ENCODE data around the gene MRPL23. TPM values are rescaled to one million over a fixed set of nuclear protein-coding genes. Genes with fewer than 3 reads are reported as not detected.

Gene MRPL23
- total and polyA plus RNA-seq, 2 of the 8 experiments (the other 6 are each of a cell fraction or from before 2014, with no cell fraction given) = 86.4 to 244 TPM

DNA sequence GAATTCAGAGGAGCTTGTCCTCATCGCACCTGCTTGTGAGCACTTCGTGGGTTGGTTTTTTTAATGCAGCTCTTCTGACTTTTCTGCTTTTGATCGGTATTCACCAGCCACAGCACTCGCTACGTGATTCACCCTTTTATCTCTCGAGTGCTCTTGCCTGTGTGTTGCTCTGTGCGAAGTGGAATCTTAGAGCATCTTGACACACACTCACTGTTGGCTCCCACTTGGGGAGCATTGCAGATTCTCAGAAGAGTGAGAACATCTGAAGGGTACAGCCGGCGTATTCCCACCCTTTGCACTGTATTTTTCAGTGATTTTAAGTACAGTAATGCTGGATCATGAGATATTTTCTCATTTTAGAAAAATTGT, 16.7 kb upstream of the MRPL23 start:
- Histone ChIP-seq H3K4me3 (ENCODE audit: extremely low read depth in 1 of 4, insufficient read depth in 2 of 4, low read depth in 3 of 4, low read length in 4 of 4) (no peak overlapping the region), H2BK120ac (replicated peaks; ENCODE audit: low read depth, low read length) (no peak overlapping the region), H3K4me2 (ENCODE audit: insufficient read depth in 1 of 2, low read depth in 2 of 2, low read length in 2 of 2) (no peak overlapping the region), H3K79me1 (ENCODE audit: low read depth, low read length) (no peaks in the 10 kb centered on the region), H4K8ac (ENCODE audit: extremely low read depth, insufficient read depth, low read length) (no peak overlapping the region), H3K9ac (replicated peaks in 1 of 4; ENCODE audit: extremely low read depth in 1 of 4, low read depth in 3 of 4, low read length in 3 of 4) (no peak overlapping the region), H3K9me3 (ENCODE audit: insufficient read depth in 2 of 2, low read depth in 1 of 2, low read length in 1 of 2) (no peaks in the 10 kb centered on the region), H3K18ac (ENCODE audit: extremely low read depth, low read length) (no peak overlapping the region), H2BK20ac (ENCODE audit: low read length) (no peak overlapping the region), H2AK5ac (ENCODE audit: low read depth, low read length) (no peak overlapping the region), H3K27ac (ENCODE audit: low read depth, low read length) (no peak overlapping the region), H3K56ac (replicated peaks; ENCODE audit: insufficient read length, low read depth, low read length) (no peak overlapping the region), H3K27me3 (replicated peaks in 1 of 4; ENCODE audit: control insufficient read depth in 3 of 4, extremely low read depth in 1 of 4, insufficient read depth in 3 of 4, low read length in 3 of 4) (no peaks in the 10 kb centered on the region), H4K20me1 (replicated peaks in 1 of 2; ENCODE audit: control insufficient read depth in 1 of 2, insufficient read depth in 2 of 2, low read length in 2 of 2) (no peaks in the 10 kb centered on the region), H2BK5ac (ENCODE audit: low read depth, low read length) (no peak overlapping the region), H2BK15ac (ENCODE audit: low read length) (no peak overlapping the region), H3K4me1 (replicated peaks in 1 of 4; ENCODE audit: control insufficient read depth in 3 of 4, insufficient read depth in 4 of 4, low read length in 3 of 4) (peaks cover 0 to 3% (median 0%) of the 10 kb centered on the region in 4 experiments; a peak in 3 of 7 replicates), H3K79me2 (ENCODE audit: control insufficient read depth in 1 of 2, insufficient read depth in 2 of 2, low read length in 2 of 2) (no peaks in the 10 kb centered on the region), H3K4ac (replicated peaks; ENCODE audit: insufficient read length, low read depth, low read length) (no peak overlapping the region), H4K91ac (replicated peaks; ENCODE audit: insufficient read length, low read length) (no peak overlapping the region), H2BK12ac (ENCODE audit: low read depth, low read length) (no peak overlapping the region), H2AFZ (ENCODE audit: low read length) (no peak overlapping the region), H3K14ac (ENCODE audit: insufficient read length) (no peak overlapping the region), H3K23me2 (ENCODE audit: low read depth, low read length) (peaks cover 4% of the 10 kb centered on the region; the same call in 1 of the 2 replicates), H3K23ac (ENCODE audit: insufficient read length) (no peak overlapping the region), H3K36me3 (ENCODE audit: control insufficient read depth in 2 of 4, insufficient read depth in 4 of 4, low read length in 3 of 4) (no peaks in the 10 kb centered on the region), H4K5ac (ENCODE audit: insufficient read length, low read depth, low read length) (no peak overlapping the region)
- ChIA-PET CTCF (ENCODE audit: partially characterized antibody) (interaction anchor here (0.6 to 2.9 kb wide), 5 partner anchors 11 to 222 kb away, joined by 3 to 11 read pairs (median 4); partner anchors contain the start of gene TNNT3), POLR2A (ENCODE audit: partially characterized antibody) (no interaction called here)
- 84% methylated on average over 9 of the region's 9 CpGs; no CpG with 5 or more reads in 1 of the 2 experiments for WGBS, 2 experiments (ENCODE audit: extremely low coverage in 1 of 2, insufficient coverage in 1 of 2, insufficient read length in 1 of 2, insufficient replicate concordance in 2 of 2, low coverage in 1 of 2, low lambda C conversion rate in 2 of 2, missing lambda C conversion rate in 1 of 2)
- no peak for DNase-seq (ENCODE audit: low read depth in 1 of 2, low spot score in 2 of 2)
- no peak for TF ChIP-seq TAF7 (optimal IDR thresholded peaks at IDR 0.05; ENCODE audit: borderline replicate concordance, low read depth, low read length)
- FAIRE-seq = no peak

Data from H1 (cell line).